KOPT-K1 (cell line): ENCODE data around the gene WWC2.

Experiments
- H3K27ac ChIP-seq: fragments of 200-600 bp; sonication (generic); 2 replicates; pipeline ENCODE4 v1.5.1; 2016; ENCODE audit warnings: antibody characterized with exemption, mild to moderate bottlenecking, low read depth, low read length; ENCODE audit not compliant: poor library complexity, severe bottlenecking
- H3K36me3 ChIP-seq: fragments of 200-600 bp; sonication (generic); 2 replicates; pipeline ENCODE4 v1.5.1; 2017; ENCODE audit warnings: antibody characterized with exemption, mild to moderate bottlenecking, low read length, moderate library complexity; ENCODE audit not compliant: insufficient read depth
- H3K9me3 ChIP-seq: fragments of 200-600 bp; sonication (generic); 2 replicates; pipeline ENCODE4 v1.5.1; 2017; ENCODE audit warnings: antibody characterized with exemption, low read length, mild to moderate bottlenecking; ENCODE audit not compliant: insufficient read depth, poor library complexity, severe bottlenecking

The WWC2 gene

DNA sequence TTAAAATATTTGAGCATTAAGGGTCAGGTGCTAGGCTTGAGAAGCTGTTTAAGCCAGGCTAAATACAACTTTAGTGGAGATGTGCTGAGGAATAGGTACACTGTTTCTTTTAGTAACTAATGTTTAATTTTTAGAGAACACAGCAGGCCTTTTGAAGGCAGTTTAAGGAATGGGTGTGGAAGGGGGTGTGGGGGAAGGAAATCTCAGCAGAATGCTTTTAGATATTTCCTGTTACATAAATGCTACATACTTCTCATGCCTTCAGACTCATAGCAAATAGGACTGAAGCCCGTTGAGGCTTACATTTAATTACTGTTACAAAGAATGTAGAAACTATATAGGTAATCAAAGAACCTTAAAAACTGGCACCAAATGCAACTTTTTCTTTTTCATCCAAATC is 66.3 kb downstream of the WWC2 start:
- Histone ChIP-seq H3K36me3 (no peaks in the 10 kb centered on the region), H3K9me3 (no peaks in the 10 kb centered on the region), H3K27ac (no peak overlapping the region)

DNA sequence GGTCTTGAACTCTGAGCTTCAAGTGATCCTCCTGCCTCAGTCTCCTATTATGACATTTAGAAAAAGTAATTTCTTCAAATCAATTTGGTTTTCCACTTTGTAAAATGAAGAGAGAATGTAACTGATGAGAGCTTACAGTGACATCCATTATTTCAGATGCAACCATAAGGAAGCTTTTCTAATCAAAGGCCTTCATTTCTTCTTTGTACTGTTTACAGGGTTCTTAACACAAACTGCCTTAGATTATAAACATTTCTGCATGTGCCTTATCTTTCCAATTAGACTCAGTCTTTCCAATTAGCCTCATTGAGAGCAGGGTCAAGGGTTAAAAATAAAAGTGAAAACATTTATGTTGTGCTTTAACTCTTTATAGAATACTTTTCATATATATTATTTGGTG is 71.8 kb downstream of the WWC2 start:
- H3K27ac ChIP-seq, result no peak overlapping the region
- H3K9me3 ChIP-seq, result no peaks in the 10 kb centered on the region
- no peaks in the 10 kb centered on the region for H3K36me3 ChIP-seq

- Histone ChIP-seq H3K9me3 (no peaks in the 10 kb centered on the region), H3K27ac (no peak overlapping the region), H3K36me3 (no peaks in the 10 kb centered on the region)
Observed at GRCh38 chr4:183171484-183172267, 72.6 kb downstream of the WWC2 start.

GRCh38 chr4:183172881-183173280 is 73.8 kb downstream of the WWC2 start:
- H3K27ac ChIP-seq, result no peak overlapping the region
- no peaks in the 10 kb centered on the region for H3K9me3 ChIP-seq
- no peaks in the 10 kb centered on the region for H3K36me3 ChIP-seq

GRCh38 chr4:183173580-183174526 is 74.8 kb downstream of the WWC2 start:
- H3K27ac ChIP-seq, result no peak overlapping the region
- H3K36me3 ChIP-seq, result no peaks in the 10 kb centered on the region
- H3K9me3 ChIP-seq, result no peaks in the 10 kb centered on the region

GRCh38 chr4:183175631-183176232 is 76.7 kb downstream of the WWC2 start:
- Histone ChIP-seq H3K27ac (no peak overlapping the region), H3K9me3 (no peaks in the 10 kb centered on the region), H3K36me3 (no peaks in the 10 kb centered on the region)

DNA sequence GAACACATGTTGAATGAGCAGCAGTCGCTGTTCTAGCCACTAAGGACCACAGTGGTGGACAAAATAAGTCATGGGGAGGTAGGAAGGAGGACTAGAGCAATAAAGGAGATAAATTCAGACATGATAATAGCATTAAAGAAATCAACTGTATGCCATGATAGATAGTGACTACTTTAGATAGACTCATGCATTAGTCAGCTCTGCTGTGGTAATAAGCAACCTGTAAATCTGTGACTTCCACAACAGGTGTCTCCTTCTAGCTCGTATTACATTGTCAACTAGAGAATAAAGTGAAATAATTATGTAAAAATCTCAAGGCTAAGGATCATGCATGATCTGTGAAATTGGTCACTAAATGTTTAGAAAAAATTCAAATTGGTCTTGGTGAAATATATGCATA is 77.9 kb downstream of the WWC2 start:
- no peaks in the 10 kb centered on the region for H3K9me3 ChIP-seq
- H3K27ac ChIP-seq, result no peak overlapping the region
- H3K36me3 ChIP-seq, result no peaks in the 10 kb centered on the region

GRCh38 chr4:183178201-183178600 is 79.1 kb downstream of the WWC2 start:
- H3K36me3 ChIP-seq, result no peaks in the 10 kb centered on the region
- H3K27ac ChIP-seq, result no peak overlapping the region
- no peaks in the 10 kb centered on the region for H3K9me3 ChIP-seq

GRCh38 chr4:183180096-183180495 is 81.0 kb downstream of the WWC2 start:
- no peaks in the 10 kb centered on the region for H3K36me3 ChIP-seq
- H3K9me3 ChIP-seq, result no peaks in the 10 kb centered on the region
- no peak overlapping the region for H3K27ac ChIP-seq

GRCh38 chr4:183180621-183181020 is 81.6 kb downstream of the WWC2 start:
- Histone ChIP-seq H3K36me3 (no peaks in the 10 kb centered on the region), H3K27ac (no peak overlapping the region), H3K9me3 (no peaks in the 10 kb centered on the region)

GRCh38 chr4:183181081-183181480 is 82.0 kb downstream of the WWC2 start:
- no peaks in the 10 kb centered on the region for H3K36me3 ChIP-seq
- no peaks in the 10 kb centered on the region for H3K9me3 ChIP-seq
- no peak overlapping the region for H3K27ac ChIP-seq

DNA sequence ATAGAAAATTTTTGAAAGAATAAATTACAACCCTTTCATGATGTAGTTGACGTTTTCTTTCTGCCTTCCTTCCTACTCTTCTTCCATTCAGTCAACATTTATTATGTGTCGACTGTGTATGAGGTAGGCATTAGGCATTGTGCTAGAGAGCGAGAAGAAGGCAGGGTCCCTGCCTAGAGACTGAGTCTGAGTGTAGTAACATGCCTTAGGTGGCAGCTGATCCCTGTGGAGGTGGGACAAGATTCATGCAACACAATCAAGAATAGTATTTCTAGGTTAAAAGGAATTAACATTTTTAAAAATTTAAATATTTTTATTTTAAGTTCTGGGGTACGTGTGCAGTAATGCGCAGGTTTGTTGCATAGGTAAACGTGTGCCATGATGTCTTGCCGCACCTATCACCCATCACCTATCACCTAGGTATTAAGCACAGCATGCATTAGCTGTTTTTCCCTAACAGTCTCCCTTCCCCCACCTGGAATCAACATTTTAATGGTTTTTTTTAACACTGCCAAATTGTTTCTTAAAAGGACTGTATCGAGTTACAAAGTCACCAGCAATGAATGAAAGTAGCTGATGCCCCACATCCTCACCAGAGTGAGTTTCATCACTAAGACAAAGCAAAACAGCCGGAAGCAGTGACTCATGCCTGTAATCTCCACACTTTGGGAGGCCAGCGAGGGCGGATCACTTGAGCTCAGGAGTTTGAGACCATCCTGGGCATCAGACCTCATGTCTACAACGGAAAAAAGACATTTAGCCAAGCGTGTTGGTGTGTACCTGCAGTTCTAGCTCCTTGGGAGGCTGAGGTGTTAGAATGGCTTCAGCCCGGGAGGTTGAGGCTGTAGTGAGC is 84.0 kb downstream of the WWC2 start:
- Histone ChIP-seq H3K36me3 (no peaks in the 10 kb centered on the region), H3K9me3 (no peaks in the 10 kb centered on the region), H3K27ac (no peak overlapping the region)

DNA sequence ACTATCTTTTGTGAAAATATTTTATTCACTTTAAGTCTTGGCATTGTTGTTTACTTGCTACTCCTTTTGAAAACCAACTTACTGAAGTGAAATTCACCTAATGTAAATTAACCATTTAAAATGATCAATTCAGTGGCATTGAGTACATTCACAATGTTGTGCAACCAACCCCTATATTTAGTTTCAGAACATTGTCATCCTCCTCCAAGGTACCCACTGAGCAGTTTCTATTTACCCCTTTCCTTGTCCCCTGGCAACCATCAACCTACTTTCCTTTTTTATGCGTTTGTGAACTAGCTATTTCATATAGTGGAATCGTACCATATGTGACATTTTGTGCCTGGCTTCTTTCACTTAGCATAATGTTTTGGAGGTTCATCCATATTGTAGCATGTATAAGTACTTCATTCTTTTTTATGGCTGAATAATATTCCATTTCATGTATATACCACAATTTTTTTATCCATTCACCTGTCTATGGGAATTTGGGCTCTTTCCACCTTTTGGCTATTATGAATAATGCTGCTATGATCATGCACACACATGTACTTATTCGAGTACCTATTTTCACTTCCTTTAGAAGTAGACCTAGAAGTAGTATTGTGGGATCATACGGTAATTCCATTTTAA is 85.0 kb downstream of the WWC2 start:
- H3K36me3 ChIP-seq, result no peaks in the 10 kb centered on the region
- H3K9me3 ChIP-seq, result no peaks in the 10 kb centered on the region
- no peak overlapping the region for H3K27ac ChIP-seq

DNA sequence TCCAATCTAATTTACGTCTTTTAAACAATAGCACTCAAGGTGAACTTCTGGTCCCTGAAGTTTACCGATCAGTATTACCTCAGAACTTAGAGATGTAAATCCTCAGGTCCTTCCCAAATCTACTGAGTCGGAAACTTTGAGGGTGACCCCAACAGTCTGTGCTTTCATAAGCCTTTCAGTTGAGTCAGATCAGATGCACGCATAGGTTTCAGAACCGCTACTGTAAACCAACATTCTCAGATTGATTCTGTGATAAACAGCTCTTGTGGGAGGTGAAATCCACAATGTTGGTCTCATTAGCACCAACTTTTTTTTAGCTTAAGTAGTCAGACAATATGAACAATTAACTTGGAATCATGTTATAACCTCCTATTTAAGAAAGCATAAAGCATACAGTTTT is 86.0 kb downstream of the WWC2 start:
- Histone ChIP-seq H3K27ac (no peak overlapping the region), H3K36me3 (no peaks in the 10 kb centered on the region)

More for the DNA sequence above, 86.0 kb downstream of the WWC2 start:
- no peaks in the 10 kb centered on the region for H3K9me3 ChIP-seq
